Endothelial cell of umbilical vein (primary cell): Measurements from ENCODE around the gene TRAPPC6A. TPM values are rescaled to one million over a fixed set of nuclear protein-coding genes. Genes with fewer than 3 reads are reported as not detected.

Experiments used
- BruUV-seq: library from RNA; stranded (reverse); fragments of 400-500 nt; replicated peaks from 2 replicates; lab custom pipeline; 2021; lab: Mats Ljungman, UMichigan
- CTCF ChIA-PET: fragments of 300-600, 350-600 bp; sonication (Branson Sonifier 250); formaldehyde crosslinking; loops from one replicate; lab custom pipeline; 2021; ENCODE audit warnings: antibody characterized with exemption, inconsistent platforms; lab: Charles Lee
- POLR2A ChIA-PET: fragments of 300-600, 350-600 bp; sonication (Branson Sonifier 250); formaldehyde crosslinking; loops from one replicate; lab custom pipeline; 2021; ENCODE audit warnings: antibody characterized with exemption, inconsistent platforms; lab: Charles Lee
- DNase-seq: peaks from one replicate; pipeline ENCODE4 v3.0.0-alpha.2; 2011; ENCODE audit warnings: low read depth, low spot score
- FAIRE-seq: peaks from 2 replicates; lab custom pipeline; 2011; peaks lifted over from hg19 to GRCh38; lab: Jason Lieb, UNC
- H2AFZ ChIP-seq: 2 replicates; pipeline ENCODE4 v1.6.0; 2012; ENCODE audit warnings: low read depth, low read length, control low read depth, inconsistent platforms
- H3K27ac ChIP-seq: 2 replicates; pipeline ENCODE4 v1.5.1; 2011; ENCODE audit warnings: low read depth, mild to moderate bottlenecking, control low read depth, low read length, moderate library complexity; ENCODE audit not compliant: insufficient read depth
- H3K27me3 ChIP-seq, 2 experiments: 2 replicates each; pipeline versions ENCODE4 v1.6.0 to v1.6.1; 2011; ENCODE audit warnings: low read length in 2 of 2, mixed read lengths in 1 of 2; ENCODE audit not compliant: control insufficient read depth in 2 of 2, insufficient read depth in 2 of 2
- H3K36me3 ChIP-seq, 2 experiments: 2 replicates in 1 of 2; 3 replicates in 1 of 2; pipeline ENCODE4 v1.5.1; 2011; ENCODE audit warnings: low read length in 2 of 2, mild to moderate bottlenecking in 1 of 2, moderate library complexity in 1 of 2; ENCODE audit not compliant: control insufficient read depth in 2 of 2, insufficient read depth in 2 of 2; ENCODE audit errors: extremely low read depth in 1 of 2
- H3K4me1 ChIP-seq: 3 replicates; pipeline ENCODE4 v1.5.1; 2011; ENCODE audit warnings: mild to moderate bottlenecking, low read length; ENCODE audit not compliant: control insufficient read depth, insufficient read depth; ENCODE audit errors: extremely low read depth
- H3K4me2 ChIP-seq: 2 replicates; pipeline ENCODE4 v1.6.1; 2011; ENCODE audit warnings: low read length, control low read depth, mixed read lengths; ENCODE audit not compliant: insufficient read depth
- H3K4me3 ChIP-seq, 3 experiments: fragments of 200-600 bp in 1 of 3; sonication (generic), shearing (Covaris generic) in 1 of 3; replicated peaks in 1 of 3; 2 replicates each; pipeline ENCODE4 v1.5.1; 2011 to 2016; ENCODE audit warnings: control low read depth in 3 of 3, low read length in 3 of 3, mild to moderate bottlenecking in 2 of 3, inconsistent platforms in 1 of 3, low read depth in 1 of 3, moderate library complexity in 1 of 3; ENCODE audit not compliant: insufficient read depth in 1 of 3
- H3K79me2 ChIP-seq: 2 replicates; pipeline ENCODE4 v1.6.0; 2012; ENCODE audit warnings: low read length, inconsistent platforms; ENCODE audit not compliant: control insufficient read depth, insufficient read depth
- H3K9ac ChIP-seq: replicated peaks from 2 replicates; pipeline ENCODE3; 2011; ENCODE audit warnings: low read length, control low read depth; ENCODE audit not compliant: insufficient read depth; ENCODE audit errors: extremely low read depth
- H3K9me1 ChIP-seq: replicated peaks from 3 replicates; pipeline ENCODE4 v1.6.0; 2011; ENCODE audit warnings: mild to moderate bottlenecking, low read length; ENCODE audit not compliant: control insufficient read depth, insufficient read depth; ENCODE audit errors: extremely low read depth
- H3K9me3 ChIP-seq: replicated peaks from 2 replicates; pipeline ENCODE4 v1.5.1; 2012; ENCODE audit warnings: low read length, inconsistent platforms; ENCODE audit not compliant: control insufficient read depth, insufficient read depth
- H4K20me1 ChIP-seq: replicated peaks from 2 replicates; pipeline ENCODE3; 2011; ENCODE audit warnings: mild to moderate bottlenecking, low read length; ENCODE audit not compliant: control insufficient read depth, insufficient read depth; ENCODE audit errors: extremely low read depth
- CTCF ChIP-seq, 2 donors: IDR thresholded peaks; 1 replicate in 1 of 2; 2 replicates in 1 of 2; pipeline ENCODE4 v1.5.1; 2011; ENCODE audit warnings: low read length in 2 of 2, mild to moderate bottlenecking in 2 of 2, moderate library complexity in 2 of 2, control low read depth in 1 of 2, inconsistent platforms in 1 of 2, low read depth in 1 of 2; ENCODE audit not compliant: insufficient read depth in 1 of 2; ENCODE audit errors: extremely low read depth in 1 of 2
- EZH2 ChIP-seq: IDR thresholded peaks from 2 replicates; pipeline ENCODE4 v1.6.1; 2012; ENCODE audit warnings: borderline replicate concordance, low read depth, mild to moderate bottlenecking, moderate library complexity, low read length, inconsistent platforms; ENCODE audit not compliant: severe bottlenecking
- FOS ChIP-seq: IDR thresholded peaks from 2 replicates; pipeline ENCODE4 v1.6.1; 2011; ENCODE audit warnings: mild to moderate bottlenecking, low read length, moderate library complexity, borderline replicate concordance; ENCODE audit not compliant: insufficient read depth
- GATA2 ChIP-seq: IDR thresholded peaks from 2 replicates; pipeline ENCODE4 v1.7.0; 2011; ENCODE audit warnings: low read depth, mild to moderate bottlenecking, moderate library complexity, mixed read lengths, low read length; ENCODE audit not compliant: insufficient read length, insufficient read depth
- JUN ChIP-seq: IDR thresholded peaks from 2 replicates; pipeline ENCODE4 v1.6.1; 2011; ENCODE audit warnings: borderline replicate concordance, low read depth; ENCODE audit not compliant: insufficient read length, insufficient read depth
- MAX ChIP-seq: IDR thresholded peaks from 2 replicates; pipeline ENCODE4 v1.6.1; 2011; ENCODE audit not compliant: insufficient read depth, insufficient read length
- MYC ChIP-seq: IDR thresholded peaks from one replicate; pipeline ENCODE4 v1.6.1; 2011; ENCODE audit warnings: mild to moderate bottlenecking, low read depth, low read length
- POLR2A ChIP-seq: IDR thresholded peaks from 2 replicates; pipeline ENCODE4 v1.6.1; 2012; ENCODE audit warnings: low read depth, mild to moderate bottlenecking, control low read depth, low read length
- POLR2AphosphoS5 ChIP-seq: IDR thresholded peaks from 2 replicates; pipeline ENCODE4 v1.6.1; 2012; ENCODE audit warnings: low read depth, mild to moderate bottlenecking, control low read depth, low read length, moderate library complexity; ENCODE audit not compliant: insufficient read depth
- dilution Hi-C: fragments of 300-500 bp; cut with MboI; formaldehyde crosslinking; loops from one replicate; pipeline ENCODE4 v1.15.0; 2019; ENCODE audit warnings: low sequenced_read_pairs; ENCODE audit not compliant: extremely low pct_ligation_motif_present
- intact Hi-C: fragments of 100-400 bp; cut with micrococcal nuclease; formaldehyde crosslinking; loops from one replicate; pipeline ENCODE4 v1.10.0; 2022
- polyA plus RNA-seq, 4 experiments: library from polyadenylated mRNA; depleted of rRNA in 3 of 4; stranded (reverse) in 3 of 4; unstranded in 1 of 4; fragments of >200 nt; gene quantifications; 2 replicates each; pipeline versions ENCODE4 v1.2.1 to v1.2.3, GENCODE V29; 2011 to 2012; ENCODE audit warnings: missing spikeins in 1 of 4
- total RNA-seq: library from RNA; stranded (reverse); gene quantifications from 2 replicates; pipeline ENCODE4 v1.2.3, GENCODE V29; 2021

The TRAPPC6A gene
- total and polyA plus RNA-seq, 2 donors (not counting 3 experiments of a cell fraction or from before 2014, with no cell fraction given): 18.1 to 45.4 TPM

- DNase-seq: no peak
- dilution Hi-C loops (no loop called here), intact Hi-C loops (loop anchor here (1.0 to 5.0 kb wide), 2 partner anchors 24 to 151 kb away; no protein-coding TSS in a partner anchor)
- H3K79me2 ChIP-seq: no peaks in the 10 kb centered on the region
- H3K9me3 ChIP-seq: no peaks in the 10 kb centered on the region
- BruUV-seq: no TSS peak
- no peak overlapping the region for H3K4me3 ChIP-seq
- H3K9ac ChIP-seq: no peak overlapping the region
- no peaks in the 10 kb centered on the region for H4K20me1 ChIP-seq
- H3K4me2 ChIP-seq: no peak overlapping the region
- ChIA-PET CTCF (interaction anchor here (0.6 to 2.5 kb wide), 10 partner anchors 8 to 127 kb away, joined by 3 to 14 read pairs (median 4); partner anchors contain the start of genes BLOC1S3, NKPD1 and TRAPPC6A), POLR2A (no interaction called here)
- FAIRE-seq: peak; percentile 12
- no peak overlapping the region for H2AFZ ChIP-seq
- H3K27me3 ChIP-seq: no peaks in the 10 kb centered on the region
- no peaks in the 10 kb centered on the region for H3K4me1 ChIP-seq
- no peak for TF ChIP-seq CTCF (IDR thresholded peaks at IDR 0.05; ENCODE audit: extremely low read depth in 1 of 2, insufficient read depth in 1 of 2, low read depth in 1 of 2, low read length in 2 of 2)
- no peak for TF ChIP-seq FOS
- TF ChIP-seq MYC: no peak
- no peak for TF ChIP-seq MAX
- no peak for TF ChIP-seq POLR2AphosphoS5
- TF ChIP-seq GATA2: no peak
- TF ChIP-seq JUN: no peak
- TF ChIP-seq EZH2: no peak
- no peak for TF ChIP-seq POLR2A
- no peak overlapping the region for H3K27ac ChIP-seq
- no peaks in the 10 kb centered on the region for H3K9me1 ChIP-seq
- no peaks in the 10 kb centered on the region for H3K36me3 ChIP-seq
Measured at GRCh38 chr19:45186509-45187334, 8.7 kb upstream of the TRAPPC6A start.
